Kidney (tissue), 14 donors: ENCODE results near the gene ZNF106. TPM values are rescaled to one million over a fixed set of nuclear protein-coding genes. Genes with fewer than 3 reads are reported as not detected.
A peak's percentile ranks its signal among the peaks of the same experiment; 100 is the strongest.

Source experiments
- DNase-seq, 5 donors: peaks; one replicate each; pipeline ENCODE4 v3.0.0-alpha.2; 2013 to 2020
- FAIRE-seq: peaks from 2 replicates; lab custom pipeline; 2012; peaks lifted over from hg19 to GRCh38; lab: Jason Lieb, UNC
- H3K27ac ChIP-seq, 2 donors: one replicate each; pipeline ENCODE4 v1.7.0; 2013; ENCODE audit warnings: low read depth in 2 of 2, low read length in 2 of 2, inconsistent platforms in 1 of 2
- H3K27me3 ChIP-seq: one replicate; pipeline ENCODE4 v1.7.1; 2013; ENCODE audit warnings: low read length, inconsistent platforms; ENCODE audit not compliant: control insufficient read depth, insufficient read depth
- H3K36me3 ChIP-seq, 3 donors: one replicate each; pipeline versions ENCODE4 v1.7.0 to v1.7.1; 2013; ENCODE audit warnings: low read length in 3 of 3, control low read depth in 1 of 3, inconsistent platforms in 1 of 3; ENCODE audit not compliant: insufficient read depth in 3 of 3, control insufficient read depth in 2 of 3
- H3K4me1 ChIP-seq, 3 donors: one replicate each; pipeline versions ENCODE4 v1.7.0 to v1.7.1; 2013; ENCODE audit warnings: low read length in 3 of 3, inconsistent platforms in 1 of 3, low read depth in 1 of 3; ENCODE audit not compliant: control insufficient read depth in 2 of 3, insufficient read depth in 2 of 3
- H3K4me3 ChIP-seq, 3 donors: one replicate each; pipeline versions ENCODE4 v1.7.0 to v1.8.1; 2013; ENCODE audit warnings: low read length in 3 of 3, control low read depth in 1 of 3, inconsistent platforms in 1 of 3
- H3K9ac ChIP-seq, 3 donors: one replicate each; pipeline versions ENCODE4 v1.7.0 to v1.7.1; 2013; ENCODE audit warnings: low read length in 3 of 3, control low read depth in 1 of 3, inconsistent platforms in 1 of 3
- H3K9me3 ChIP-seq, 3 donors: one replicate each; pipeline versions ENCODE4 v1.7.0 to v1.7.1; 2013; ENCODE audit warnings: low read length in 3 of 3, control low read depth in 1 of 3, inconsistent platforms in 1 of 3; ENCODE audit not compliant: control insufficient read depth in 2 of 3, insufficient read depth in 1 of 3
- CTCF ChIP-seq: IDR thresholded peaks from 3 replicates; pipeline ENCODE4 v1.5.1; 2012; ENCODE audit warnings: mild to moderate bottlenecking, moderate library complexity, borderline replicate concordance; ENCODE audit not compliant: insufficient read depth; ENCODE audit errors: extremely low read depth
- intact Hi-C: fragments of 100-400 bp; cut with DNase I; formaldehyde crosslinking; loops from one replicate; pipeline ENCODE4 v1.11.1; 2022
- polyA plus RNA-seq: library from polyadenylated mRNA; stranded (reverse); fragments of 350-450 nt; fragmentation: Illumina TruSeq; extraction: RNeasy Lipid Tissue Mini Kit (QIAGEN cat#74804); gene quantifications from one replicate; pipeline ENCODE4 v1.2.3, GENCODE V29; 2014; ENCODE audit warnings: low read depth, low replicate concordance; ENCODE audit not compliant: insufficient read depth
- total RNA-seq: library from RNA; stranded (reverse); fragmentation: NEBNext Ultra II Directional; extraction: Animal tissue kit (Norgen Biotek cat#: 25700); gene quantifications from one replicate; pipeline ENCODE4 v1.2.1, GENCODE V29; 2021
- donor health status: control.
- donor health status: control.
- donor health status: control.
- donor health status: control.
- donor health status: control.
- donor health status: DM: yes; HTN: yes; CAD: no.
- donor health status: Normal renal cell carcinoma (clear cell type).

ZNF106 gene
- total and polyA plus RNA-seq, 2 donors from 2014 or later: 7.2 to 52.0 TPM

GRCh38 chr15:42495361-42496212, 4.6 kb upstream of the ZNF106 start, which contains the start of gene SNAP23:
SNAP23 (plus strand) TSS chr15:42495634; CDS start chr15:42511847, 16,213 bp downstream.
- TF ChIP-seq CTCF: no peak
- H3K9me3 ChIP-seq: no peaks in the 10 kb centered on the region
- peaks cover 3 to 17% (median 10%) of the 10 kb centered on the region in 3 donors for H3K4me1 ChIP-seq
- H3K27ac ChIP-seq: peak within 1 kb of the TSS; percentile 89 to 96
- peak within 1 kb of the TSS; percentile 83 to 97 (median 90) for H3K9ac ChIP-seq
- H3K36me3 ChIP-seq: no peaks in the 10 kb centered on the region
- DNase-seq (peak; percentile 95 to 98 (median 97)), FAIRE-seq (no peak)
- intact Hi-C loops: no loop called here
- no peaks in the 10 kb centered on the region for H3K27me3 ChIP-seq
- peak within 1 kb of the TSS; percentile 89 to 99 (median 93) for H3K4me3 ChIP-seq

- intact Hi-C loops: no loop called here
- H3K9ac ChIP-seq: peak overlapping the region; percentile 83 to 97 (median 90)
- FAIRE-seq: no peak
Measured at GRCh38 chr15:42494998-42495360, 4.0 kb upstream of the ZNF106 start.

GRCh38 chr15:42493679-42494078, 2.7 kb upstream of the ZNF106 start:
- peaks cover 3 to 12% (median 9%) of the 10 kb centered on the region in 3 donors for H3K4me1 ChIP-seq
- no peaks in the 10 kb centered on the region for H3K9me3 ChIP-seq
- H3K9ac ChIP-seq: no peak overlapping the region
- H3K27ac ChIP-seq: peak overlapping the region in 1 of 2 donors; percentile 49
- FAIRE-seq (no peak), DNase-seq (no peak)
- H3K27me3 ChIP-seq: no peaks in the 10 kb centered on the region
- TF ChIP-seq CTCF: no peak
- no peak overlapping the region for H3K4me3 ChIP-seq
- H3K36me3 ChIP-seq: no peaks in the 10 kb centered on the region
- intact Hi-C loops: no loop called here

More at GRCh38 chr15:42494998-42495360, 4.0 kb upstream of the ZNF106 start:
- no peak for TF ChIP-seq CTCF
- H3K9me3 ChIP-seq: no peaks in the 10 kb centered on the region
- H3K36me3 ChIP-seq: no peaks in the 10 kb centered on the region
- H3K4me3 ChIP-seq: peak overlapping the region; percentile 89 to 99 (median 93)
- H3K27me3 ChIP-seq: no peaks in the 10 kb centered on the region
- DNase-seq: peak in 1 of 5 donors; percentile 81
- peaks cover 3 to 17% (median 10%) of the 10 kb centered on the region in 3 donors for H3K4me1 ChIP-seq
- peak overlapping the region; percentile 89 to 96 for H3K27ac ChIP-seq
